Astrocyte (in vitro differentiated cells and primary cell): ENCODE data around the gene PHLDA1. TPM values are rescaled to one million over a fixed set of nuclear protein-coding genes. Genes with fewer than 3 reads are reported as not detected.

Experiments
- DNase-seq: peaks from one replicate; pipeline ENCODE4 v3.0.0-alpha.2; 2010; ENCODE audit warnings: low read depth
- FAIRE-seq: peaks from 2 replicates; lab custom pipeline; 2011; peaks lifted over from hg19 to GRCh38; lab: Jason Lieb, UNC
- H2AFZ ChIP-seq: 2 replicates; pipeline ENCODE4 v1.6.0; 2012; ENCODE audit warnings: low read depth, low read length, inconsistent platforms
- H3K27ac ChIP-seq: 2 replicates; pipeline ENCODE4 v1.5.1; 2011; ENCODE audit warnings: low read depth, low read length, inconsistent platforms
- H3K27me3 ChIP-seq: 2 replicates; pipeline ENCODE4 v1.6.0; 2011; ENCODE audit warnings: low read length, inconsistent platforms; ENCODE audit not compliant: insufficient read depth
- H3K36me3 ChIP-seq: 2 replicates; pipeline ENCODE4 v1.5.1; 2011; ENCODE audit warnings: low read length, inconsistent platforms; ENCODE audit not compliant: insufficient read depth
- H3K4me1 ChIP-seq: 2 replicates; pipeline ENCODE4 v1.5.1; 2011; ENCODE audit warnings: low read length, inconsistent platforms; ENCODE audit not compliant: insufficient read depth
- H3K4me2 ChIP-seq: 2 replicates; pipeline ENCODE4 v1.6.0; 2012; ENCODE audit warnings: low read length, inconsistent platforms
- H3K4me3 ChIP-seq: 2 replicates; pipeline ENCODE4 v1.5.1; 2011; ENCODE audit warnings: low read depth, mild to moderate bottlenecking, low read length, inconsistent platforms; ENCODE audit not compliant: insufficient read depth
- H3K79me2 ChIP-seq: 2 replicates; pipeline ENCODE4 v1.6.0; 2012; ENCODE audit warnings: mild to moderate bottlenecking, low read length, inconsistent platforms; ENCODE audit not compliant: insufficient read depth
- H3K9ac ChIP-seq: 2 replicates; pipeline ENCODE4 v1.6.0; 2012; ENCODE audit warnings: mild to moderate bottlenecking, low read length, inconsistent platforms
- H3K9me3 ChIP-seq: 2 replicates; pipeline ENCODE4 v1.5.1; 2012; ENCODE audit warnings: low read depth, mild to moderate bottlenecking, low read length, inconsistent platforms; ENCODE audit not compliant: insufficient read depth
- H4K20me1 ChIP-seq: 2 replicates; pipeline ENCODE4 v1.6.0; 2012; ENCODE audit warnings: low read length, inconsistent platforms; ENCODE audit not compliant: insufficient read depth
- H3K27ac Mint-ChIP-seq: one replicate; pipeline ENCODE4 v1.8.0; 2021; ENCODE audit warnings: mild to moderate bottlenecking, mixed read lengths; ENCODE audit not compliant: unreplicated experiment
- H3K27me3 Mint-ChIP-seq: one replicate; pipeline ENCODE4 v1.8.0; 2021; ENCODE audit warnings: low read depth, mixed read lengths; ENCODE audit not compliant: unreplicated experiment
- H3K36me3 Mint-ChIP-seq: one replicate; pipeline ENCODE4 v1.8.0; 2021; ENCODE audit warnings: low read depth, mixed read lengths; ENCODE audit not compliant: unreplicated experiment
- H3K4me1 Mint-ChIP-seq: one replicate; pipeline ENCODE4 v1.8.0; 2021; ENCODE audit warnings: low read depth, mixed read lengths; ENCODE audit not compliant: unreplicated experiment
- H3K4me3 Mint-ChIP-seq: one replicate; pipeline ENCODE4 v1.8.0; 2021; ENCODE audit warnings: mild to moderate bottlenecking, moderate library complexity, mixed read lengths; ENCODE audit not compliant: unreplicated experiment
- H3K9me3 Mint-ChIP-seq: one replicate; pipeline ENCODE4 v1.8.0; 2021; ENCODE audit warnings: mild to moderate bottlenecking, mixed read lengths; ENCODE audit not compliant: unreplicated experiment
- CTCF ChIP-seq: IDR thresholded peaks from 2 replicates; pipeline ENCODE4 v1.5.1; 2011; ENCODE audit warnings: low read depth, mild to moderate bottlenecking, inconsistent platforms, low read length, moderate library complexity; ENCODE audit not compliant: insufficient read depth
- EZH2 ChIP-seq: IDR thresholded peaks from 2 replicates; pipeline ENCODE4 v1.6.1; 2012; ENCODE audit warnings: mild to moderate bottlenecking, low read length, inconsistent platforms; ENCODE audit not compliant: insufficient read depth
- total RNA-seq: library from RNA; stranded (reverse); gene quantifications from 2 replicates; pipeline ENCODE4 v1.2.1, GENCODE V29; 2021

The PHLDA1 gene
- total RNA-seq, 1 donor from 2014 or later, result 43.9 TPM

DNA sequence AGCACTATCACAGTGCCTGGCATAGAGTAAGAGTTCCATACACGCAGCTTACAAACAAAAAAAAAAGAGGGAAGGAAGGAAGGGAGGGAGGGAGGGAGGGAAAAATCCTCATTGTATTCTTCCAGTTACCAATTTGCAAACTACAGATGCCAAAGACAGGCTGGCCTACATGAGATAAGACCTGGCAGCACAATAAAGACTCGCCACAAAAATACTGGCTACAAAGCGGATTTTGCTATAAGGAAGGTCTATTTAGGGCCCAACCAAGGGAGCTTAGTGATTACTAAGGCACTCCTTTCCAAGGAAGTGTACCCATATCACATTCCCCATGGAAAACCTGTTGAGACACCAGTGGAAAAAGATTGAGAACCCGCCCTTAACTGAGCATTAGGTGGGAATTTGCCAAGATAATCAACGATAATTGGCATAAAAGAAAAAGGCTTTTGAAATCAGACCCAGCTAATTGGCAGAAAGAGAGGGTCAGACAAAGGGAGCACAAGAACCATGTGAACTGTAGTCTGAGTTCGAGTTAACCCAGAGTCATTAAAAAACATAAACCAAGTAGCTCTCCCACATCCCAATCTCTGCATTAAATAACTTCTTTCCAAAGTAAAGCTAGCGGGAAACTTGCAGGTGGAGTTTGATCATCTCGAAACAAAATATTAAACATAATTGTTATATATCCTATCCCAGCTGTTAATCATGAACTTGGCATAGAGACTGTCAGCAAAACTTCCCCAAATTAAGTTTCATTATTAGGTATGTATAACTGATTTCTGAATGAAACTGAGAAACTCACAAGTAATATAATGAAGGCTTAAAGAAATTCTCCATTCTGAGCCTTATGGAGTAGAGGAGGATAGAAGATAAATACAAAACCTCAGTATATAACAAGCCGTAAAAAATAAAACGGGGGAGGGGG lies 50.1 kb downstream of the PHLDA1 start:
- Histone ChIP-seq H3K9me3 (no peaks in the 10 kb centered on the region), H4K20me1 (no peaks in the 10 kb centered on the region), H3K4me2 (no peak overlapping the region), H3K27me3 (no peaks in the 10 kb centered on the region), H2AFZ (no peak overlapping the region), H3K9ac (no peak overlapping the region), H3K4me3 (no peak overlapping the region), H3K4me1 (peaks cover 31% of the 10 kb centered on the region), H3K27ac (no peak overlapping the region), H3K36me3 (no peaks in the 10 kb centered on the region), H3K79me2 (no peaks in the 10 kb centered on the region)
- Mint-ChIP-seq H3K27me3 (no peaks in the 10 kb centered on the region), H3K4me1 (peaks cover 31% of the 10 kb centered on the region), H3K36me3 (no peaks in the 10 kb centered on the region), H3K4me3 (no peak overlapping the region), H3K9me3 (no peaks in the 10 kb centered on the region), H3K27ac (no peak overlapping the region)
- TF ChIP-seq EZH2 (no peak), CTCF (no peak)
- DNase-seq, result no peak
- no peak for FAIRE-seq

DNA sequence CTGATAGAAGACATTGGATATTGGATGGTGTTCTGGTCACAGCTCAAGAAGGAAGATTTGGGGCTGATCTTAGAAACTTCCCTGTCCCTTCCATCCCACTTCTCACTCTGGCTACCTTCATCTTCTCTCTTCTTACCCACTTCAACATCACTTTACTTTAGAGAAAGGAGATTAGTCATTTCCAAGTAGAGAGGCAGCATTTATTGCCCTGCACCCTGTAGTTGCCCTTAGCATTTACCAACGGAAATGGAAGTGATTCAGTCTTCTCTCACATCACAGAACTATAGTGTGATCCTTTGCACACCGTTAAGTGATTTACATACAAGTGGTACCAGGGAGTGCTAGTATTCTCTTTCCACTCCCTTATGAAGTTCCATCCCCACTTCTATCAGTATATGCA lies 52.4 kb downstream of the PHLDA1 start:
- no peak for TF ChIP-seq EZH2
- no peak for TF ChIP-seq CTCF
- peaks cover 41% of the 10 kb centered on the region for H3K4me1 Mint-ChIP-seq
- no peak overlapping the region for H3K4me3 Mint-ChIP-seq
- peak overlapping the region; percentile 96 for H3K27ac ChIP-seq
- peaks cover 25% of the 10 kb centered on the region for H3K4me1 ChIP-seq
- peak overlapping the region; percentile 98 for H3K27ac Mint-ChIP-seq
- no peaks in the 10 kb centered on the region for H3K27me3 ChIP-seq
- DNase-seq, result peak; percentile 61
- no peaks in the 10 kb centered on the region for H3K9me3 Mint-ChIP-seq
- H3K4me3 ChIP-seq, result peak overlapping the region; percentile 5
- H3K9me3 ChIP-seq, result no peaks in the 10 kb centered on the region
- H3K36me3 ChIP-seq, result no peaks in the 10 kb centered on the region
- H4K20me1 ChIP-seq, result no peaks in the 10 kb centered on the region
- peak overlapping the region; percentile 71 for H3K9ac ChIP-seq
- H3K36me3 Mint-ChIP-seq, result no peaks in the 10 kb centered on the region
- no peaks in the 10 kb centered on the region for H3K79me2 ChIP-seq
- H3K4me2 ChIP-seq, result peak overlapping the region; percentile 56
- FAIRE-seq, result no peak
- H2AFZ ChIP-seq, result no peak overlapping the region
- H3K27me3 Mint-ChIP-seq, result no peaks in the 10 kb centered on the region

DNA sequence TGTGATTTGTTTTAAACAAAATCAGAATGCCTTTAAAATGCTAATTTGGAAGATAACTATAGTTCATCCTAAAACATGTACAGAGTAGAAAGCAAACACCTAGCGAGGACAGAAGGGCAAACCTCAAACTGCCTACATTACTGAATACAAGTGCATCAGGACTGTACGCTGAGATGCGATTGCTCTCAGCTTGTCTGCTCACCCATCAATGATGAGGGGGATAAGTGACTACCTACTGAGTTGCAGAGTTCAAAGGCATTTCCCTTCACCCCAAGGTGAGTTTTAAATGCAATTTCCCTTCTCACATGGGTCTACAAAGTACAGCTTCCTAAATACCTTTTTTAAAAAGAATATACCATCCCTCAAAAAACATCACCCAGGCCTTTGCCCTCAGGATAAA lies 52.9 kb downstream of the PHLDA1 start:
- peak overlapping the region; percentile 98 for H3K27ac Mint-ChIP-seq
- H3K79me2 ChIP-seq, result no peaks in the 10 kb centered on the region
- H3K9ac ChIP-seq, result peak overlapping the region; percentile 71
- no peaks in the 10 kb centered on the region for H3K27me3 Mint-ChIP-seq
- H3K4me3 Mint-ChIP-seq, result no peak overlapping the region
- no peaks in the 10 kb centered on the region for H4K20me1 ChIP-seq
- TF ChIP-seq EZH2 (no peak), CTCF (no peak)
- no peaks in the 10 kb centered on the region for H3K9me3 Mint-ChIP-seq
- no peaks in the 10 kb centered on the region for H3K27me3 ChIP-seq
- H3K27ac ChIP-seq, result peak overlapping the region; percentile 96
- H3K4me2 ChIP-seq, result peak overlapping the region; percentile 56
- no peak for DNase-seq
- H3K36me3 Mint-ChIP-seq, result no peaks in the 10 kb centered on the region
- peaks cover 25% of the 10 kb centered on the region for H3K4me1 ChIP-seq
- peaks cover 41% of the 10 kb centered on the region for H3K4me1 Mint-ChIP-seq
- no peaks in the 10 kb centered on the region for H3K9me3 ChIP-seq
- no peaks in the 10 kb centered on the region for H3K36me3 ChIP-seq
- FAIRE-seq, result no peak
- H2AFZ ChIP-seq, result no peak overlapping the region
- H3K4me3 ChIP-seq, result peak overlapping the region; percentile 5
